GM18520 (cell line): ENCODE results near the gene MITF.

ENCODE experiments used
- ATAC-seq: cut with Tn5 transposase; IDR thresholded peaks from one replicate; pipeline ENCODE4 v1.9.1; 2021; ENCODE audit not compliant: unreplicated experiment

MITF gene

DNA sequence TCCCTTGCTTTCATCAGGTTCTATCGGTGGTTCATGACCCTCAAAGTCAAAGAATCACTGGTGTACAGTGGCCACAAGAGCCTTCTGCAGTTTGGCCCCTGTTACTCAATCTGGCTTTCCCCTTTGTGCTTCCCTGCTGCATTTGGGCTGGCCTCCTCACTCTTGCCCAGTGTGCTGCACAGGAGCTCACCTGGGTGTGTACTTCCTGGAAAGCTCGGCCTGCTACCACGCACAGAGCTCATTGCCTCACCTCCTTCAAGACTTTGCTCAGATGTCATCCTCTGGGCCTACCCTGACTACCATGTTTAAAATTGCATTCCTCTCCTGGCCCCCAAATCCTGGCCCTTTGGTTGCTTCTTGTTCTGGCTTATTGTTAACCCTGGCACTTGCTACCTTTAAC is 90.9 kb downstream of the MITF start:
- no peak for ATAC-seq

DNA sequence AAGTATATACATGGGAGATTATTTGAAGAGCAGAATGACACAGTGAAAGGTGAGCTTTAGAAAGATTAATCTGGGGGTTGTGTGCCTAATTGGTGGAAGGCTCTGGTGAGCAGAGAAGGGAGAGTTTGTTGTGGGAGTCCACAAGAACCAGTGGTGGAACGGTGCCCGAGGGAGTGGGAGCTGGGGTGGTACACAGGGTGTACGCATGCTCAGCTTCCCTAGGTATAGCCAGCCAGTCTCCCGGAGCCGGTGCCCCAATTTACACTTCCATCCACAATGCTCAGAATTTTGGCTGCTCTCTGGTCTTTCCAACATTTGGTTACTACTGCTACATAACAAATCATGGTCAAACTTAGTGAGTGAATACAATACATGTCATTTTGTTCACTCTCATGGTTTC is 92.5 kb downstream of the MITF start:
- no peak for ATAC-seq

DNA sequence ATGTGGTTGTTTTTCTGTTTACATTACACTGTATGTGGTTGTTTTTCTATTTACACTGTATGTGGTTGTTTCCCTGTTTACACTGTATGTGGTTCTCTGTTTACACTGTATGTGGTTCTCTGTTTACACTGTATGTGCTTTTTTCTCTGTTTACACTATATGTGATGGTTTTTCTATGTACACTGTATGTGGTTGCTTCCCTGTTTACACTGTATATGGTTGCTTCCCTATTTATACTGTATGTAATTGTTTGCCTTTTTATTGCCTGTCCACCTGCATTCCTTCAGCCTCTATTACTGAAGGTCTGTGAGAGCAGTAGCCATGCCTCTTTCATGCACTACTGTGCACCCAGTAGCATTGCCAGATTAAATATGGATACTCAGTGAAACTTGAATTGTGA is 94.3 kb downstream of the MITF start:
- no peak for ATAC-seq

DNA sequence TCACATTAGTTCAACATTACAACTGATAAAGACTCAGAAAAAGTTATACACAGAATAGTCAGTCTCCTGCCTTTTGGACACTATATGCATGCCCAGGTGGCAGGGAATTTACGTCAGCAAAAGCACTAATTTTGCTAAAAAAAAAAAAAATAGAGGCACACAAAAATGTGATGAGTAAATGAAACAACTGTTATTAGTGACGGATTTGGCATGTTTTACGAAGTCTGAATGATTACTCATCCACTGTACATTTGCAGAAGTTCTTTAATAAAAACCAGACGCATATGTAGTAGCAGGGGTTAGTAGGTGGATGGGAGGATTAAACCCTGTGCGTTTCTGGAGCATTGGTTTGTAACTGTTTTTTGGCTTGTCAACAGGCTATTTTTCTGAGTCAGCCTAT is 99.0 kb downstream of the MITF start:
- ATAC-seq, result no peak

DNA sequence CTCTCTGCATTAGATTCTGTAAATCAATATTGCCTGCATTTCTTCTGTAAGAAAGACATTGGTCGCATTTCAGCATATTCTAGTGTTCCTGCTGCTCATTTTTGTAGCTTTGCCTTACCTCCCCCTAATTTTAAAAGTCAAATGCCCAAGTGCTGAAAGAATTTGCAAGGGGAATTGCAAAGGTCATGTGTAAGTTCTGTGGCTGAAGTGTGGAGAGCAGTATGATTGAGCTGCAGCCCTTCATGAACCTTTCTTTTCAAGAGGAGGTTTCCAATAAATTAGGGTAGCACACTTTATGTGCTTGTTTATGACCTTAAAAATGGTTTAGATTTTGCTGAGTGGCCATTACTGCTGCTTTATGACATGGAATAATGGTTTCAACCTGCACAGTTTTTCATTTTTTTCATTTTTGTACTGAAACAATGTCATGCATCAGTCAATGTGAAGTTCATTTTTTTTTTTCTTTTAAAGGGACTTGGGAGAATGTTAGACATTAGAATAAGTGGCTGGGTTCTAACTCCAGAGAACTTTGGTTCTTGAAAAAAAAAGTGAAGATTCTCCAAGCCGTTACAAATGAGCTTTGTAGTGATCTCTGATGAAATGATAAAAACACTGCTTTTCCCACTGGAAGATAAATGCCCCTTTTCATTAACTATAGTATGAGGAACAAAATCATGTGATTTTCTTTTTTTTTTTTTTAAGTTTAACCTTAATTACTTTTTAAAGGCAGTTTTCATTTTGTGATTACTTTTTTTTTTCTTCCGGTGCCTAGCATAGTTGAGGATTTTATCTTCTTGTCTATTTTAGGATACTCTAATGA is 99.6 kb downstream of the MITF start:
- no peak for ATAC-seq

DNA sequence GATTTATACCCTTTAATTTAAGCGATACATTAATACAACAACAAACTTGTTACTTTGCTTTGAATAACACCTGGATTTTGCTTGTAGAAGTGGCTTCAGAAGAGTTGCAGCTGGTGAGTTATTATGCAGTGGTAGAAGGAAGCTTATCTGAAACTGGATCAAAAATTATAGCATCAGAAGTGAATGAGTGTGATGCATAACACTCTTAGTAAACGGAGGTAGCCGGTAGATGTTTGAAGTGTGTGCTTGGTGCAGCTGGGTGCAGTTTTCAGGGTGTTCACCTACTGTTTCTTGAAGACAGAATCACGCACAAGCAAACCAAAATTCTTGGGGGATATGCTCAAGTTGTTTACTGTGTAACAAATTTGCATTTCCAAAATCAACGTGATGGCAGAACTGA is 103.1 kb downstream of the MITF start:
- no peak for ATAC-seq

DNA sequence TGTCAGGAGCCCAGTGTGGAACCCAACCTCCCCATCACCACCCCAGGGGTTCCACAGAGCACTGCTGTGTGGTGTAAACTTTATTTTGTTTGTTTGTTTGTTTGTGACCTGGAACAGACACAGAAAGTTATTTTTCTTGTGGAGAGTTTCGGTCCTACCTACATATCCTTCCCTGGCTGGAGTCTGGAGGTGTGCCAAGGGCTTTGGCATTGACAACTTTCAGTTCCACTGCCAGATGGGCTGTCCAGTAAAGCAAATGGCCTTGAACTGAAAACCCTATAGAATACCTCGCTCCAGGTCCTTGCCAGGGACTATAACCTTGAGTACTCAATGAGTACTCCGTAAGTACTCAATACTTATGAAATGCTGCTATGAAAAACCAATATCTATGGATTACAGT is 103.5 kb downstream of the MITF start:
- no peak for ATAC-seq

DNA sequence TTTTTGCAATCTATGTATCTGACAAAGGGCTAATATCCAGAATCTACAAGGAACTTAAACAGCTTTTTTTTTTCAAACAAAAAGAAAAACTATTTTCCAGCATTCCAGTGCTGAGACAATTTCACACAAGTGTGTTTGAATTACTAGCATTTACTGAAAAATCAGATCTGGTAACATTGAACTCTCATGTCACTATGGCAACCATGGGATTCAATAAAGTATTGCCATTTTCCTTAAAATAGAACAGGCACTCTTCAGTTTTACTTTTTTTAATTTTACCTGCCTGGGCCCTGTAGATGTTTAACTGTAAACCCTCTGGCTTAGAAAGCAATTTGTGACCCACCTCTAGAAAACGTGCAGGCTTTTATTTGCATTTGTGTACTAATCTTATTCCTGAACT is 105.4 kb downstream of the MITF start:
- ATAC-seq, result no peak

DNA sequence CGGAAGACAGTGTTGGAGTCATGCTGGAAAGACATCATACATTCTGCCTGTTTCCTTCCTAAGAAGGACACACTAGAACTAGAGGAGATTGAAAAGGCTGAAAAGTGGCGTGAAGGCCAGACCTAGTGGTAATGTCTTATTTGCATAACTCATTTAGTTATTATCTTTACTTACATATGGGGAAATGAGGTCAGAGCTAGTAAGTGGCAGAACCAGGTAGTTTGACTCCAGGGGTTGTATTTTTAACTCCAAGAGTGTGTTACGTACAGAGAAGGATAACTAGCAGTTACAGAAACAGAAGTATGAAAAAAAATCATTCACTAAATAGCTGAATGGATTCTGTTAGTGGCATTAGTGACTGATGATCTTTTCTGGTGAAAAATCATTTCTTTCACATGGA is 108.0 kb downstream of the MITF start:
- no peak for ATAC-seq

DNA sequence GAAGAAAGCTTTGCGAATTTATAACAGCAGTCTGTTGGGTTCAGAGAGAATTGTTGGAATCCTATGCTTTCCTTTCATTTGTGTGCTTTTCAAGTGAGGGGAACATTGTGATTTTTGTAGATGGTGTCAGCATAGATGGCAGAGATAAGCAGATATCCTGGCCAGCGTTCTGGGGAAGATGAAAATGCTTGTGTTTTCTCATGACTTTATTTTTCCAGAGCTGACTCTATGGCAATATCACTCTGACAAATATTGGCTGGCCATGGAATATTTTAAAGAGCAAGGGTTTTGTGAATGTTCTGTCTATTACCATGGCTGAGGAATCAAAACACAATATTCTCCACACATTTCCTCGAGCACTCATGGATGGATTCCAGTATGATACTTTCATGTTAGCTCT is 108.8 kb downstream of the MITF start:
- ATAC-seq, result no peak

DNA sequence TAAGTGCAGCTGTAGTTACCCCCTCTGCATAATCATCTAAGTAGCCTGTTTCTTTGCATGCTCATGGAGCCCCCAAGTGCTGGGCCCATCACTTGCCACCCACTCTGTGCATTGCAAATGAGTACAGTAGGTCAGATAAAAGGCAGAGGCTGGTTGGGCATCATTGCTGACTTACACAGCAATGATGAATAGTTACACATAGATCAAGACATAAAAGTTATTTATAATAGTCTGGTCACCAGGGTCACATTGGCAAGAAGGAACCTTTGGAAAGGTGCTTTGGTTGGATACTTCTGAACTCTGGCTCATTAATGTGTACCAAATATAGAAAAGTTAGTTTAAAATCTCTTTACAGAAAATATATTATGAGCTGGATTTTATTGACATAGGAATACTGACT is 111.6 kb downstream of the MITF start:
- no peak for ATAC-seq

DNA sequence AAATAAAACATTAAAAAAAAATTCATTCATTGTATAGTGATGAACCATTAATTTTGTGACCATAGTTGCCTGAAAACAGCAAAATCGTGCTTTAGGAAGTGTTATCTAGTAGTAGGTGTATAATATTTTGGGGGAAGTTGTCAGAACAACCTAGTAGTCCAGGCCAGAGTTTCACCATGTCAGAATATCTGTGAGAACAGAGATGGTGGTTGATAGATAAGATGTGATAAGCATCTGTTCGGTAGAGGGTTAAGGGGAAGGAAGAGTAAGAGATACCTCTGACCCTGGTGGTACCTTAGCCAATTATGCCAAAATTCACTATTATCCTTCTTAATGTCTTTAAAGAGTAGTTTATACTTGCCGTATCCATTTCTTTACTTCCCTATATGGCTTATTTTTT is 113.8 kb downstream of the MITF start:
- ATAC-seq, result no peak

DNA sequence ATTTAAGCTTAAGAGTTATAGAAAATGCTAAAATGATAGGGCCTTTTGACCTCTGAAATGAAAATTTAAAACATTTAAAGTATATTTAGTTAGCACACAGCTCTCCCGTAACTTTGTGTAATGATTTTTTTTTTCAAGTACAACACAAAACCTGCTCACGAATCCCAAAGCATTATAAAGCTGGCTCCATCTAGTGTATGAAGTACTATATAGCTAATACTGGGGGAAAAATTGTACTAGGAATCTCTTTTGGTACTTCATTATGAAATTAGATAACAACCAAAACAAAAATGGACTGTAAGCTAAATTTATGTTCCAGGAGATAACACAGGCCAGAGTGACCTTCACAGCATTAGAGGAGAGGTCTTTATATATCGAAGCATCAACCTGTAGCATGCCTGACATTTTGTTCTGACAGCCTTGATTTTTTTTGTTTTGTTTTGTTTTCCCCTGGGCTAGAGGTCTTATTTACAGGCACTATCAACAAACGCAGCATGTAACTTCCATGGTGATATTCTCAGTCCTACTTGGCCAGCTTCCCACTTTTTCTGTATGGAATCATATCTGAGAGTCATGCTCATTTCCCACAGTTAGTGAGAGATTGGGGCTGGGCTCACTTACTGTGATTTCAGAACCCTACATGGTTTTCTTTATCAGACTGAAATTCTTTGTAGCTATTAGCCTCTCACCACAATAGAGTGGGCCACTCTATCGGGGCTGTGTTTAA is 116.3 kb downstream of the MITF start:
- no peak for ATAC-seq

DNA sequence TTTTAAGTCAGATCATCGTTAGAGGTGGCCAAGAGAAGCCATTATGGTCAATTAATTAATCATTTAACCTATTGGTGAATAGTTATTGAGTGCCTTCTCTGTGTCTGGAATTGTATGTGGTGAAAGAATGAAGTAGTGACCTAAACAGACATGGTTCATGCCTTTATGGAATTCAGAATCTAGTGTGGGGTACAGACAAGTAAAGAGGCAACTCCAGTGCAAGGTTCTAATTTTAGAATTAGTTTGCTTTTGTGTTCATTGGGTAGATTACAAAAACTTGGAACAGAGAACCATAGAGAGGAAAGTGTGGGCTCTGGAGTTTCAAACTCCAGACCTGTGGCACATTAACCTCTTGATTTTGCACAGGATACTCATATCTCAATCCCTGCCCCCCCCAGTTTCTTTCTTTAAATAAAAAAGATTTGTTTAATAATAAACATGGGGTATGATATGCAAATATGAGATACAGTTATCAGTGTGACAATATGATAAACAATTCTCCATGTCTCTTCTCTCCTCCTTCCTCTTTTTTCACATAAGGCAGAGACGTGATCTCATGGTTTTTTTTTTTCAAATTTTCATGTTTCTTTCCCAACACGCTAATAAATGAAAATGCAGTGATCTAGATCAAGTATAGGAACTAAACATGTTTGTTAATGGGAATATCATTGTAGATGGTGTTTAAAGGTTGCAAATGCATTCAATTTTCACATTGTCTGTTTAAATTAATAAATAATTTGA is 117.9 kb downstream of the MITF start:
- ATAC-seq, result no peak

DNA sequence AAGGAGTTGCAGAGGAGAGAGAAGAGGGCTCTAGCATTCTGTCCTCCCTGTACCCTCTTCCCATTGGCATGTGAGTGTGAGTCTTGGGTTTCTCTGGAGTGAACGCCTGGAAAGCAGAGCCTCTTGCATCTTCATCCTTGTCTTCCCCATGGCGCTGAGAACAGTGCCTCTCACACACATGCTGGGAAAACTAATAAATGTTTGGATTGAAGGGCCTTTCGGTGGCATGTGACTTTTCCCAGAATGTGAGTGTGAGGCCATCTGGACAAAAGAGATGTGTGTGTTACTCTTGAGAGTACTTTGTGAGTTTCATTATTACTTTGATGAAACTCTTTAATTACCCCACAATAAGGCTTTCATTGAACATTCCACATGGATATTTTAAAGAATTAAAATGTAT is 122.3 kb downstream of the MITF start:
- no peak for ATAC-seq

DNA sequence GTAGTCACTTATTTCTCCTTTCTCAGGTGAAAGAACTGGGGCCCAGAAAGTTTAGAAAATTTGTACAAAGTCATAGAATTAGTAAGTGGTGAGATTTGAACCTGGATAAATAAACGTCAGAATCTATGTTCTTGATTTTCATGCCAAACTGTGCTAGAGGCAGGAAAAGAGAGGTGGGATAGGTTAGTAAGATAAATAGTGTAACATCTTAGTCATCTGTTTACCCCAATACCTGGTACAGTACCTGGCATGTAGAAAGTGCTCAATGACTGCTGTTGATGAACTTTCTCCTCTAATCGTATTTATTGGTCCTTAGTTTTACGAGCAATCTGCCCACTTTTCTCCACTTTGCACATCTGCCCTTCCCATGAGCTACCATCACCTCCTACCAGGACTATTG is 124.9 kb downstream of the MITF start:
- no peak for ATAC-seq

DNA sequence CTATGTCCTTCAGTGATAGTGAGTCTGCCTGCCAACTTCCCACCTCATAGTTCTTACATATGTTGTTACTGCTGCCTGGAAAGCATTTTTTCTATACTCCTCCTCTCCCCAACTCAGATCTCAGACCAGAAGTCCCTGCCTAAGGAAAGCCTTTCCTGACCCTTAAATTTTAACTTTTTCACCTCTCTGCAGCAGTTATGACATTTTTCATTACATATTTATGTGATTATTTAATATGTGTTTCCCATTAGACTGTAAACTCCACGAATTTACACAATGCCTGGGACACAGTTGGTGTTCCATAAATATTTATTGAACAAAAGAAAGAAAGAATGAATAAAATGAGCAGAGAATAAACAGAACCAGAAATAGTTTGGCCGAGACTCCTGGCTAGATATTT is 125.5 kb downstream of the MITF start:
- ATAC-seq, result no peak

DNA sequence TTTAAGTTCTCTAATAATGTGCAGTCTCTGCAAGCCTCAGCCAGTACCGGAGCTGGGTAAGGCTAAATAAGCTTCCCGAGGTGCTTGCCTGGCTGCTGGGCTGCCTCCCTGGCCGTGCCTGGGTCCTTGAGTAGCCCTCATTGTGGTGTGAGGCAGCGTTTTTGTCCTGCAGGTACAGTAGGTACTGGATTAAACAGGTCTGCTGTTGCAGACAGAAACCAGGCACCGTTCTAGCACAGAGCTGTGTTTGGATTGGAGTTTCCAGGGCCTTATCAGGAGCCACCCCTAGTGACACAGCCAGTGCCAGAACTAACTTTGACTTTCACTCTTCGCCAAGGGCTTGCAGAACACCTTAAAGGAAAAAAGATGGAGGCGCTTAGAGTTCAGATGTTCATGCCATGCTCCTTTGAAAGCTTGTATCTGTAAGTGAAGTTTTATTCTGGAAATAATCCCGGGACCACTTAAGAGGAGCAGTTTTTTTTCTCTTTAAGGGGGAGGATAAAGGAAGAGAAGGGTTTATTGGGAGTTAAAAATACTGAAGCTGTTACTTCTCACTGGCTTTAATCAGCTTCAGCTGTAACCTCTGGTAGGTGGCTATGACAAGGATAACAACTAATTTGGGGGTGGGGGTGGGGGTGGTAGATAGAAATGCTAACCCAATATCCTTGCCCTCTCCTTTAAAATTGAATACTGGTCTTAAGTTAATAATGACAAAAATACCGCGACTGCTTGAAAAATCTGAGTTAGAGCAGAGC is 126.8 kb downstream of the MITF start:
- no peak for ATAC-seq

DNA sequence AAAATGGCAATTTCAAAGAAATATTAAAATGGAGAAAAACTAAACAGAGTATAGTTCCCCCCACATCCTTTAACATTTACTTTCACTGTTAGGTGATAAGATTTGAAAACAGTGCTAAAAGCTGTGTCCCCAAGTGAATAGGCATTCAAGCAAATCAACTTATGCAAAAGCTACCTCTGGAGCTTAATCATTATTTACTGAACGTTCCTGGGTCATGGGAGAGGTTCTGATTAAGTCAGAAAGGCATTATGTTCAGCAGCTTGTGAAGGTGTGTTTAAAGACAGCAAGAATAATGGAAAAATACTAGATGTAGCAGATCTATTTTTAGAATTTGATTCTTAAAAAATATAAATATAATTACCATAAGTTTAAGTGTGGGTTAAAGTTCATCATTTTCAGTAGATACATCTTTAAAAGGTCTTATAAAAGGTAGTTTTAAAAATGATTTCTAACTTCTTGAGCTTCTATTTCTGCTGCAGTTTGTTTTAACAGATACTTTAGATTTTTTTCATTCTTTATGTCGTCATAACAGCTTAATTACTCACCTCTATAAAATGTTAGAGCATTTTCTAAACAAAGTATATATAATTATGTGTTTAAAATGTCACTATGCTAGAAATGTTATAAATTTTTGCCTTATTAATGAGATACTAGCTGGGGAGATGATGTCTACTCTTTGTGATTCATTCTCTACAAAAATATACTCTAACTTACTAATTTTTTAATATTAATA is 127.9 kb downstream of the MITF start:
- no peak for ATAC-seq

DNA sequence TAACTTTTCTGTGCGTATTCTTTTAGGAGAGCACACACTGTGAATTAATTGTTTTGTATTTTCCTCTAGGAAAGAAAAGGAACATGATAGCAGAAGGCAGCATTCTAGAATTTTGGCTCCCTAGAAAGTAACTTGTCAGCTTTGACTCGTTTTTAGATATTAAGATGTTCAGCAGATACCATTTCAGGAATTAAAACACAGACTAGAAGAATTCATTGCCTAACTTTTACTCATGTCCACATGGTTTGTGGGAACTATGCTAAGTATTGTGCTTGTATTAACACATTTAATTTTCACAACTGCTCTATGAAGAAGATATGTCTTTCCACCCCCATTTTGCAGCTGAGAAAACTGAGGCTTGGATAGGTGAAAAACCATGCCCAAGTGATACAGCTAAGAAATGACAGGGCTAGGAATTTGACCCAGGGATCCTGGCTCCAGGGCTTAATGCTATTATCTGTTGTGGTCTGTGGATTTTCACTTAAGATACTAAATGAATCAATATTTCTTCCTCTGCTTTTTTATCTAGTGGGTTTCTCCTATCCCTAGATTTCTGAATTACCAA is 128.8 kb downstream of the MITF start:
- no peak for ATAC-seq
